ENCODE data around the gene SDHAF2.
"Not testable (repeated sequence)": the region's sequence is repeated elsewhere in the genome, so short reads cannot be mapped to it uniquely, and the experiment has no call there.

The SDHAF2 gene

DNA sequence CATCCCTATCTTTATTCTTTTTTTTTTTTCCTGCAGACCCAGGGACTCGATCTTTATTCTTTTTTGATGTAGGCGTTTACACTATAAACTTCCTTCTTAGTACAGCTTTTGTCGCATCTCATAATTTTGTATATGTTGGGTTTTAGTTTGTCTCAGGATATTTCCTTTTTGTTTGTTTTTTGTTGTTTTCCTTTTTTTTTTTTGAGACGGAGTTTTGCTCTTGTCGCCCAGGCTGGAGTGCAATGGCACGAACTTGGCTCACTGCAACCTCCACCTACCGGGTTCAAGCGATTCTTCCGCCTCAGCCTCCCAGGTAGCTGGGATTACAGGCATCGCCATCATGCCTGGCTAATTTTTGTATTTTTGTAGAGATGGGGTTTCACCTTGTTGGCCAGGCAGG is 915 bp downstream of the SDHAF2 start:
- not testable (repeated sequence) for H3K27me3 ChIP-seq (ENCODE audit: insufficient read depth, low read length, poor library complexity); H2AK5ac ChIP-seq (ENCODE audit: low read length); H3K4ac ChIP-seq (ENCODE audit: low read depth, low read length); H4K5ac ChIP-seq (ENCODE audit: low read length); H3K4me1 ChIP-seq (ENCODE audit: control insufficient read depth, low read depth, low read length); H2BK5ac ChIP-seq (ENCODE audit: low read length); H2BK120ac ChIP-seq (ENCODE audit: low read depth, low read length); H2BK15ac ChIP-seq (replicated peaks; ENCODE audit: low read depth); H3K27ac ChIP-seq (ENCODE audit: low read depth, low read length); H3K23ac ChIP-seq (ENCODE audit: low read length); H3K18ac ChIP-seq (ENCODE audit: low read length); H3K36me3 ChIP-seq (ENCODE audit: control insufficient read depth, insufficient read depth, low read length); H3K4me3 ChIP-seq (ENCODE audit: low read length); H4K8ac ChIP-seq (ENCODE audit: low read depth, low read length); DNase-seq
- H3K79me1 ChIP-seq (ENCODE audit: low read length): peaks cover 13% of the 10 kb centered on the region
- H3K4me2 ChIP-seq (ENCODE audit: low read length): peak overlapping the region; percentile 25
- peak overlapping the region; percentile 32 for H3K9ac ChIP-seq (ENCODE audit: low read length)
- peak overlapping the region; percentile 56 for H3K56ac ChIP-seq (ENCODE audit: low read length)
- H3K79me2 ChIP-seq (ENCODE audit: control insufficient read depth, insufficient read depth, low read length): peaks cover 47% of the 10 kb centered on the region
- no CpG with 5 or more reads among the region's 10 CpGs for WGBS (ENCODE audit: extremely low coverage, insufficient coverage, low lambda C conversion rate)

- Histone ChIP-seq H3K36me3 (ENCODE audit: control insufficient read depth, insufficient read depth, low read length) (peaks cover 12% of the 10 kb centered on the region), H3K4me1 (ENCODE audit: control insufficient read depth, low read depth, low read length) (no peaks in the 10 kb centered on the region), H3K9ac (ENCODE audit: low read length) (no peak overlapping the region)
These were observed 7.6 kb downstream of the SDHAF2 start for GRCh38 chr11:61437496-61437895.

DNA sequence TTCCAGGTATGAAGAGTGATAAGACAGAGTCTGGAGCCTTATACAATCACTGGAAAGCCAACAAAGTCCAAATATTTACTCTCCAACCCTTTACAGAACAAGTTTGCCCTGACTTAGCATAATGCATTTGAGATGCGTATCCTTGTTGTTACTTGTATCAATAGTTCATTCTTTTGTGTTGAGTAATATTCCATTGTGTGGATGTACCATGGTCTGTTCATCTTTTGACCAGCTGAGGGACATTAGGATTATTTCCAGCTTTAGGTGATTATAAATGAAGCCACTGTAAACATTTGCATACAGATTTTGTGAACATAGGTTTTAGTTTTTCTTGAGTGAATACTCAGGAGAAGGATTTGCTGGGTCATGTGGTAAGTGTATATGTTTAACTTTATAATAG is 9.7 kb downstream of the SDHAF2 start:
- Histone ChIP-seq H2AK5ac (ENCODE audit: low read length) (no peak overlapping the region), H2BK5ac (ENCODE audit: low read length) (no peak overlapping the region), H3K4ac (ENCODE audit: low read depth, low read length) (no peak overlapping the region), H2BK15ac (replicated peaks; ENCODE audit: low read depth) (no peak overlapping the region), H3K27ac (ENCODE audit: low read depth, low read length) (no peak overlapping the region), H3K79me1 (ENCODE audit: low read length) (peaks cover 21% of the 10 kb centered on the region), H3K9ac (ENCODE audit: low read length) (no peak overlapping the region), H4K5ac (ENCODE audit: low read length) (no peak overlapping the region), H3K4me2 (ENCODE audit: low read length) (no peak overlapping the region), H3K4me1 (ENCODE audit: control insufficient read depth, low read depth, low read length) (no peaks in the 10 kb centered on the region), H2BK120ac (ENCODE audit: low read depth, low read length) (no peak overlapping the region), H3K4me3 (ENCODE audit: low read length) (no peak overlapping the region), H4K8ac (ENCODE audit: low read depth, low read length) (no peak overlapping the region), H3K18ac (ENCODE audit: low read length) (no peak overlapping the region), H3K56ac (ENCODE audit: low read length) (no peak overlapping the region), H3K27me3 (ENCODE audit: insufficient read depth, low read length, poor library complexity) (no peaks in the 10 kb centered on the region), H3K23ac (ENCODE audit: low read length) (no peak overlapping the region), H3K79me2 (ENCODE audit: control insufficient read depth, insufficient read depth, low read length) (peaks cover 24% of the 10 kb centered on the region), H3K36me3 (ENCODE audit: control insufficient read depth, insufficient read depth, low read length) (peaks cover 12% of the 10 kb centered on the region)
- no CpG with 5 or more reads among the region's 1 CpG for WGBS (ENCODE audit: extremely low coverage, insufficient coverage, low lambda C conversion rate)
- DNase-seq: no peak

More at GRCh38 chr11:61437496-61437895, 7.6 kb downstream of the SDHAF2 start:
- Histone ChIP-seq H3K4me3 (ENCODE audit: low read length) (no peak overlapping the region), H2BK15ac (replicated peaks; ENCODE audit: low read depth) (no peak overlapping the region), H2BK5ac (ENCODE audit: low read length) (no peak overlapping the region), H3K27ac (ENCODE audit: low read depth, low read length) (no peak overlapping the region), H3K4ac (ENCODE audit: low read depth, low read length) (no peak overlapping the region), H3K56ac (ENCODE audit: low read length) (no peak overlapping the region), H3K79me2 (ENCODE audit: control insufficient read depth, insufficient read depth, low read length) (peaks cover 35% of the 10 kb centered on the region), H2BK120ac (ENCODE audit: low read depth, low read length) (no peak overlapping the region), H3K79me1 (ENCODE audit: low read length) (peaks cover 22% of the 10 kb centered on the region), H4K5ac (ENCODE audit: low read length) (no peak overlapping the region), H3K23ac (ENCODE audit: low read length) (no peak overlapping the region), H3K4me2 (ENCODE audit: low read length) (no peak overlapping the region), H4K8ac (ENCODE audit: low read depth, low read length) (no peak overlapping the region), H3K18ac (ENCODE audit: low read length) (no peak overlapping the region), H3K27me3 (ENCODE audit: insufficient read depth, low read length, poor library complexity) (no peaks in the 10 kb centered on the region), H2AK5ac (ENCODE audit: low read length) (no peak overlapping the region)
- WGBS (ENCODE audit: extremely low coverage, insufficient coverage, low lambda C conversion rate): no CpG with 5 or more reads among the region's 5 CpGs
- no peak for DNase-seq

GRCh38 chr11:61442616-61443015 is 12.7 kb downstream of the SDHAF2 start:
- no peak overlapping the region for H2BK5ac ChIP-seq (ENCODE audit: low read length)

DNA sequence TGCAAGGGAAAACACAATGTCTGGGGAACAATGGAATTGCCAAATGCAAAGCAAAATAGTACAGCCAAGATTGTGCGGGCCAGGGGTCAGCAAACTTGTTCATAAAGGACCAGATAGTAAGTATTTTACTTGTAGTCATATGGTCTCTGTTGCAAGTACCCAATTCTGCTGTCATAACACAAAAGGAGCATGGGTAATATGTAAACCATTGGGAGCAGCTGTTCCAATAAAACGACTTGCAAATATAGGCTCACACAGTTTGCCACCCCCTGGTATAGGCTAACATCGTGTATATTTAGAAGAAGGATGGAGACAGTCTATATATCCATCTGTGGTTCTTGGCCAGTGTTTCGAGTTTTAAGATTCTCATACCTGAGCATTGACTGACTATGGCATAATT is 15.6 kb downstream of the SDHAF2 start:
- H3K36me3 ChIP-seq (ENCODE audit: control insufficient read depth, insufficient read depth, low read length): peaks cover 8% of the 10 kb centered on the region
- H2BK5ac ChIP-seq (ENCODE audit: low read length): no peak overlapping the region
- no peak overlapping the region for H2BK15ac ChIP-seq (replicated peaks; ENCODE audit: low read depth)
- H3K9ac ChIP-seq (ENCODE audit: low read length): no peak overlapping the region
- H3K18ac ChIP-seq (ENCODE audit: low read length): no peak overlapping the region
- no peaks in the 10 kb centered on the region for H3K27me3 ChIP-seq (ENCODE audit: insufficient read depth, low read length, poor library complexity)
- H4K8ac ChIP-seq (ENCODE audit: low read depth, low read length): no peak overlapping the region
- H3K4me1 ChIP-seq (ENCODE audit: control insufficient read depth, low read depth, low read length): no peaks in the 10 kb centered on the region
- no peak overlapping the region for H4K5ac ChIP-seq (ENCODE audit: low read length)
- peaks cover 3% of the 10 kb centered on the region for H3K79me2 ChIP-seq (ENCODE audit: control insufficient read depth, insufficient read depth, low read length)
- DNase-seq: no peak
- H3K23ac ChIP-seq (ENCODE audit: low read length): no peak overlapping the region
- peaks cover 2% of the 10 kb centered on the region for H3K79me1 ChIP-seq (ENCODE audit: low read length)
- no peak overlapping the region for H2AK5ac ChIP-seq (ENCODE audit: low read length)
- H3K4ac ChIP-seq (ENCODE audit: low read depth, low read length): no peak overlapping the region
- no peak overlapping the region for H2BK120ac ChIP-seq (ENCODE audit: low read depth, low read length)
- H3K56ac ChIP-seq (ENCODE audit: low read length): no peak overlapping the region
- no peak overlapping the region for H3K4me3 ChIP-seq (ENCODE audit: low read length)
- no peak overlapping the region for H3K27ac ChIP-seq (ENCODE audit: low read depth, low read length)
- WGBS (ENCODE audit: extremely low coverage, insufficient coverage, low lambda C conversion rate): no CpG with 5 or more reads among the region's 4 CpGs
- H3K4me2 ChIP-seq (ENCODE audit: low read length): no peak overlapping the region

More at GRCh38 chr11:61442616-61443015, 12.7 kb downstream of the SDHAF2 start:
- no peak overlapping the region for H3K4ac ChIP-seq (ENCODE audit: low read depth, low read length)
- H2BK120ac ChIP-seq (ENCODE audit: low read depth, low read length): no peak overlapping the region
- no peak overlapping the region for H4K5ac ChIP-seq (ENCODE audit: low read length)
- no peak overlapping the region for H2BK15ac ChIP-seq (replicated peaks; ENCODE audit: low read depth)
- peaks cover 7% of the 10 kb centered on the region for H3K79me1 ChIP-seq (ENCODE audit: low read length)
- no peak overlapping the region for H3K4me3 ChIP-seq (ENCODE audit: low read length)
- DNase-seq: no peak
- H4K8ac ChIP-seq (ENCODE audit: low read depth, low read length): no peak overlapping the region
- no peaks in the 10 kb centered on the region for H3K4me1 ChIP-seq (ENCODE audit: control insufficient read depth, low read depth, low read length)
- no peak overlapping the region for H2AK5ac ChIP-seq (ENCODE audit: low read length)
- no peaks in the 10 kb centered on the region for H3K27me3 ChIP-seq (ENCODE audit: insufficient read depth, low read length, poor library complexity)
- no peak overlapping the region for H3K27ac ChIP-seq (ENCODE audit: low read depth, low read length)
- WGBS (ENCODE audit: extremely low coverage, insufficient coverage, low lambda C conversion rate): no CpG with 5 or more reads among the region's 6 CpGs
- no peak overlapping the region for H3K9ac ChIP-seq (ENCODE audit: low read length)
- no peak overlapping the region for H3K56ac ChIP-seq (ENCODE audit: low read length)
- no peak overlapping the region for H3K23ac ChIP-seq (ENCODE audit: low read length)
- H3K18ac ChIP-seq (ENCODE audit: low read length): no peak overlapping the region
- peaks cover 4% of the 10 kb centered on the region for H3K79me2 ChIP-seq (ENCODE audit: control insufficient read depth, insufficient read depth, low read length)
- peaks cover 10% of the 10 kb centered on the region for H3K36me3 ChIP-seq (ENCODE audit: control insufficient read depth, insufficient read depth, low read length)
- H3K4me2 ChIP-seq (ENCODE audit: low read length): no peak overlapping the region

GRCh38 chr11:61446211-61446651 is 16.3 kb downstream of the SDHAF2 start:
- Histone ChIP-seq H3K18ac (ENCODE audit: low read length) (no peak overlapping the region), H2BK15ac (replicated peaks; ENCODE audit: low read depth) (no peak overlapping the region), H2BK5ac (ENCODE audit: low read length) (no peak overlapping the region), H3K79me2 (ENCODE audit: control insufficient read depth, insufficient read depth, low read length) (peaks cover 1% of the 10 kb centered on the region), H3K4me3 (ENCODE audit: low read length) (no peak overlapping the region), H3K27ac (ENCODE audit: low read depth, low read length) (no peak overlapping the region), H4K5ac (ENCODE audit: low read length) (no peak overlapping the region), H3K79me1 (ENCODE audit: low read length) (peaks cover 2% of the 10 kb centered on the region), H3K4me1 (ENCODE audit: control insufficient read depth, low read depth, low read length) (no peaks in the 10 kb centered on the region), H3K56ac (ENCODE audit: low read length) (peak overlapping the region; percentile 34), H3K23ac (ENCODE audit: low read length) (no peak overlapping the region), H4K8ac (ENCODE audit: low read depth, low read length) (no peak overlapping the region), H3K4me2 (ENCODE audit: low read length) (no peak overlapping the region), H3K9ac (ENCODE audit: low read length) (peak overlapping the region; percentile 1), H2AK5ac (ENCODE audit: low read length) (no peak overlapping the region), H3K27me3 (ENCODE audit: insufficient read depth, low read length, poor library complexity) (no peaks in the 10 kb centered on the region), H2BK120ac (ENCODE audit: low read depth, low read length) (no peak overlapping the region), H3K36me3 (ENCODE audit: control insufficient read depth, insufficient read depth, low read length) (peaks cover 6% of the 10 kb centered on the region), H3K4ac (ENCODE audit: low read depth, low read length) (no peak overlapping the region)
- peak; percentile 93 for DNase-seq
- WGBS (ENCODE audit: extremely low coverage, insufficient coverage, low lambda C conversion rate): no CpG with 5 or more reads among the region's 7 CpGs

All from mesendoderm (in vitro differentiated cells).